Tibial nerve (tissue), 4 donors: ENCODE data around the gene ARSG. TPM values are rescaled to one million over a fixed set of nuclear protein-coding genes. Genes with fewer than 3 reads are reported as not detected.
"Not testable (repeated sequence)": the region's sequence is repeated elsewhere in the genome, so short reads cannot be mapped to it uniquely, and the experiment has no call there.

Experiments used
- DNase-seq, 2 donors: peaks; one replicate each; pipeline ENCODE4 v3.0.0-alpha.2; 2019; ENCODE audit warnings: low spot score in 2 of 2
- H3K27ac ChIP-seq, 4 donors: fragments of 200-600 bp; sonication (generic) in 3 of 4; one replicate each; pipeline ENCODE4 v1.5.1; 2017 to 2019; ENCODE audit warnings: mild to moderate bottlenecking in 1 of 4
- H3K27me3 ChIP-seq, 2 donors: fragments of 200-600 bp; sonication (generic) in 1 of 2; one replicate each; pipeline versions ENCODE4 v1.5.1 to v1.6.0; 2017 to 2019
- H3K36me3 ChIP-seq, 3 donors: fragments of 200-600 bp; sonication (generic); one replicate each; pipeline ENCODE4 v1.5.1; 2018 to 2019
- H3K4me1 ChIP-seq, 4 donors: fragments of 200-600 bp; sonication (generic) in 3 of 4; one replicate each; pipeline ENCODE4 v1.5.1; 2017 to 2019
- H3K4me3 ChIP-seq, 4 donors: fragments of 200-600 bp; sonication (generic) in 3 of 4; one replicate each; pipeline ENCODE4 v1.5.1; 2017 to 2019; ENCODE audit warnings: mild to moderate bottlenecking in 1 of 4, moderate library complexity in 1 of 4
- H3K9me3 ChIP-seq, 4 donors: fragments of 200-600 bp; sonication (generic) in 3 of 4; one replicate each; pipeline ENCODE4 v1.5.1; 2017 to 2019
- CTCF ChIP-seq, 5 experiments: fragments of 200-600 bp in 3 of 5; fragments of 450-650 bp in 2 of 5; sonication (generic) in 3 of 5; IDR thresholded peaks; one replicate each; pipeline ENCODE4 v1.5.1; 2016 to 2019; ENCODE audit warnings: antibody characterized with exemption in 5 of 5, mild to moderate bottlenecking in 3 of 5, moderate library complexity in 2 of 5
- EP300 ChIP-seq, 2 donors: sonication (generic); formaldehyde crosslinking; IDR thresholded peaks; one replicate each; pipeline ENCODE4 v1.6.1; 2017; ENCODE audit warnings: antibody characterized with exemption in 2 of 2, mild to moderate bottlenecking in 1 of 2
- POLR2A ChIP-seq, 2 donors: fragments of 450-650 bp; IDR thresholded peaks; one replicate each; pipeline ENCODE4 v1.6.1; 2017; ENCODE audit warnings: antibody characterized with exemption in 2 of 2, mild to moderate bottlenecking in 2 of 2, moderate library complexity in 2 of 2
- WGBS, 2 donors: methylation state at CpG; one replicate each; pipeline ENCODE4 v1.1.5; 2018; 5-methylcytosine and 5-hydroxymethylcytosine counted together
- total RNA-seq, 4 donors: library from RNA; depleted of rRNA; stranded (reverse); fragments of >200 nt; gene quantifications; one replicate each; pipeline ENCODE4 v1.1.0, GENCODE V29; 2016

Gene ARSG
- total RNA-seq, 4 donors from 2014 or later = 2.1 to 11.4 (median 4.1) TPM

DNA sequence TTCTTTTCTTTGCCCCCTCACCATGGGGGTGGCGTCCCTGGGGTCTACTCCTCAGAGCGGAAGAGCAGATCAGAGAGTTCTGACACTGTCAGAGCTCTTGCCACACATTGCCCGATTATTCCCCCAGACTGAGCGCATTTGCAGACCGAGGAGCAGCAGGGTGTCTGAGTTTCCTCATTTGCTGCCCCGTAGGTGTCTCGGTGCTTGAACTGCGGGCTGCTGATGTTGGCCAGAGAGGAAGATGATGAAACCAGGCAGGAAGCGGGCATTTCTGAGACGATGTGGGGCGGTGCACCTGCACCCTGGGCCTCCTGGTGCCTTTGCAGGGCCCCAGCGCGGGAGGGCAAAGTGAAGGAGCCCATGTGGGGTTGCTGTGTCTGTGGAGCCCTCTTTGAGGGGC, 55.2 kb downstream of the ARSG start:
- Histone ChIP-seq H3K36me3 (peaks cover 0 to 39% (median 0%) of the 10 kb centered on the region in 3 donors), H3K27me3 (no peaks in the 10 kb centered on the region), H3K9me3 (no peaks in the 10 kb centered on the region), H3K27ac (peak overlapping the region in 1 of 4 donors; percentile 2), H3K4me3 (no peak overlapping the region), H3K4me1 (no peaks in the 10 kb centered on the region)
- TF ChIP-seq CTCF (IDR thresholded peaks at IDR 0.05) (no peak), EP300 (IDR thresholded peaks at IDR 0.05) (no peak), POLR2A (IDR thresholded peaks at IDR 0.05) (no peak)
- 74% methylated on average over 13 of the region's 13 CpGs for WGBS, 2 donors
- peak in 1 of 2 donors; percentile 7 for DNase-seq

DNA sequence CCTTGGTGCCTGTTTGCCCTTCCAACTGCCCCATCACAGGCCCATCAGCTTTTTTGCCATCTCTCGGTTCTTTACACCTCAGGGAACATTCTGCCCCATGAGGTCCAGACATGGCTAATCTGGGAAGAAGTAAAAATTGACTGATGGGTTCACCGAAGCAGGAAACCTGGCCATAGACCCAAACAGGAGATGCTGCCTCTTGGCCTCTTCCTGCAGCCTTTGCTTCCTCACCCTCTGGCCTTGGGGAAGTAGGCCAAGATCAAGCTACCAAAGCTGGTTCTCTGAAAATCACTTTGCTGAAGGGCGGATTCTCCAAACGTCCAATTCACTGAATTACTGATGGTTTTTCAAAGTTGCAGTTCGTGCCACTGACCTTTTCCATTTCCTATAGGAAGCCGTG, 56.1 kb downstream of the ARSG start:
- Histone ChIP-seq H3K4me3 (no peak overlapping the region), H3K36me3 (peaks cover 0 to 39% (median 0%) of the 10 kb centered on the region in 3 donors), H3K9me3 (no peaks in the 10 kb centered on the region), H3K4me1 (no peaks in the 10 kb centered on the region), H3K27me3 (no peaks in the 10 kb centered on the region), H3K27ac (no peak overlapping the region)
- DNase-seq = no peak
- TF ChIP-seq EP300 (IDR thresholded peaks at IDR 0.05) (no peak), CTCF (IDR thresholded peaks at IDR 0.05) (no peak)
- 81 to 86% methylated on average over 6 of the region's 6 CpGs for WGBS, 2 donors

DNA sequence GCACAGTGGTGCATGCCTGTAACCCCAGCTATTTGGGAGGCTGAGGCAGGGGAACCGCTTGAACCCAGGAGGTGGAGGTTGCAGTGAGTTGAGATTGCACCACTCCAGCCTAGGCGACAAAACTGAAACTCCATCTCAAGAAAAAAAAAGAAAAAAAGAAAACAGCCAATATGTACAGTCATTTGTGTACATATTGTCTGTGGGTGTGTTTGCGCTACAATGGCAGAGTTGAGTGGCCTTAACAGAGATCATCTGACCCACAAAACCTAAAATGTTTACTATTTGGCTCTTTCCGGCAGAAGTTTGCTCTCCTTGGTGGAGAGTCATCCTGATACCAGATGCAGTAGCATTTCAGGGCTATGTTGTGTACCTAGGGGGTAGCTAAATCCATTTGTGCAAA, 57.9 kb downstream of the ARSG start:
- H3K4me1 ChIP-seq = no peaks in the 10 kb centered on the region
- no peaks in the 10 kb centered on the region for H3K27me3 ChIP-seq
- H3K4me3 ChIP-seq = no peak overlapping the region
- 74 to 93% methylated on average over 4 of the region's 4 CpGs for WGBS, 2 donors
- H3K36me3 ChIP-seq = peaks cover 0 to 30% (median 0%) of the 10 kb centered on the region in 3 donors
- DNase-seq = no peak
- no peaks in the 10 kb centered on the region for H3K9me3 ChIP-seq
- H3K27ac ChIP-seq = no peak overlapping the region
- no peak for TF ChIP-seq POLR2A (IDR thresholded peaks at IDR 0.05)
- TF ChIP-seq CTCF (IDR thresholded peaks at IDR 0.05) = no peak
- TF ChIP-seq EP300 (IDR thresholded peaks at IDR 0.05) = no peak

DNA sequence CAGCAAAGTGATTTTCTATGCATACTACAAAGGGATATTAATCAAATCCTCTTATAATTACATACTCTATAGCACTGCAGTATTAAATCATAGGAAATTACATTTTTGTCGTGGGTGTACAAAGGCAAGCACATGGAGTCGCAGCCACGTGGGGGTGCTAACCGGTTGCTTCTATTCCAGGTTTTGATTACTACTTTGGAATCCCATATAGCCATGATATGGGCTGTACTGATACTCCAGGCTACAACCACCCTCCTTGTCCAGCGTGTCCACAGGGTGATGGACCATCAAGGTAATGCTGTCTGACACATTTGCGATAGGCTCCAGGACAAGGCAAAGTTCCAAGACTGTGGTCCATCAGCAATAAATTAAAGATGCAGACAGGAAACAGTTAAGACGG, 60.1 kb downstream of the ARSG start:
- TF ChIP-seq EP300 (IDR thresholded peaks at IDR 0.05) (no peak), CTCF (IDR thresholded peaks at IDR 0.05) (peak in 1 of 5 experiments; percentile 22)
- 65 to 66% methylated on average over 7 of the region's 7 CpGs for WGBS, 2 donors
- no peak overlapping the region for H3K27ac ChIP-seq

GRCh38 chr17:68352041-68352440, 60.7 kb downstream of the ARSG start:
- Histone ChIP-seq H3K4me1 (no peaks in the 10 kb centered on the region), H3K4me3 (no peak overlapping the region), H3K36me3 (peaks cover 0 to 25% (median 0%) of the 10 kb centered on the region in 3 donors), H3K27ac (no peak overlapping the region), H3K27me3 (no peaks in the 10 kb centered on the region), H3K9me3 (no peaks in the 10 kb centered on the region)
- 53 to 55% methylated on average over 3 of the region's 3 CpGs for WGBS, 2 donors
- no peak for DNase-seq
- TF ChIP-seq EP300 (IDR thresholded peaks at IDR 0.05) (no peak), CTCF (IDR thresholded peaks at IDR 0.05) (no peak), POLR2A (IDR thresholded peaks at IDR 0.05) (no peak)

More for the DNA sequence above, 60.1 kb downstream of the ARSG start:
- no peaks in the 10 kb centered on the region for H3K9me3 ChIP-seq
- H3K27me3 ChIP-seq = no peaks in the 10 kb centered on the region
- DNase-seq = peak in 1 of 2 donors; percentile 27
- no peaks in the 10 kb centered on the region for H3K4me1 ChIP-seq
- peaks cover 0 to 25% (median 0%) of the 10 kb centered on the region in 3 donors for H3K36me3 ChIP-seq
- no peak overlapping the region for H3K4me3 ChIP-seq

GRCh38 chr17:68352671-68353070, 61.4 kb downstream of the ARSG start:
- not testable (repeated sequence) for H3K9me3 ChIP-seq, H3K27ac ChIP-seq, H3K4me3 ChIP-seq, DNase-seq, H3K27me3 ChIP-seq, H3K4me1 ChIP-seq
- 92 to 96% methylated on average over 9 of the region's 9 CpGs for WGBS, 2 donors
- H3K36me3 ChIP-seq = peaks cover 0 to 27% (median 0%) of the 10 kb centered on the region in 3 donors
